Sigmoid colon (tissue), 7 donors: ENCODE results near the gene METTL21C. TPM values are rescaled to one million over a fixed set of nuclear protein-coding genes. Genes with fewer than 3 reads are reported as not detected.

Source experiments
- DNase-seq: peaks from one replicate; pipeline ENCODE4 v3.0.0-alpha.2; 2019
- H3K27ac ChIP-seq, 4 donors: fragments of 200-600 bp; sonication (generic); one replicate each; pipeline ENCODE4 v1.5.1; 2016 to 2019; ENCODE audit warnings: mild to moderate bottlenecking in 1 of 4
- H3K27me3 ChIP-seq, 3 donors: fragments of 200-600 bp; sonication (generic); one replicate each; pipeline ENCODE4 v1.5.1; 2019; ENCODE audit warnings: mild to moderate bottlenecking in 1 of 3
- H3K36me3 ChIP-seq, 4 donors: fragments of 200-600 bp; sonication (generic); one replicate each; pipeline ENCODE4 v1.5.1; 2016 to 2019
- H3K4me1 ChIP-seq, 4 donors: fragments of 200-600 bp; sonication (generic); one replicate each; pipeline ENCODE4 v1.5.1; 2017 to 2019
- H3K4me3 ChIP-seq, 4 donors: fragments of 200-600 bp; sonication (generic); one replicate each; pipeline ENCODE4 v1.5.1; 2017 to 2019; ENCODE audit warnings: mild to moderate bottlenecking in 2 of 4, moderate library complexity in 1 of 4
- H3K9me3 ChIP-seq, 4 donors: fragments of 200-600 bp in 3 of 4; sonication (generic) in 3 of 4; one replicate each; pipeline versions ENCODE4 v1.5.1 to v1.6.1; 2013 to 2019
- CTCF ChIP-seq, 4 experiments: fragments of 450-650 bp in 3 of 4; fragments of 200-600 bp in 1 of 4; IDR thresholded peaks; one replicate each; pipeline ENCODE4 v1.5.1; 2016 to 2019; ENCODE audit warnings: antibody characterized with exemption in 4 of 4, mild to moderate bottlenecking in 3 of 4, moderate library complexity in 2 of 4
- EP300 ChIP-seq, 4 donors: sonication (generic); formaldehyde crosslinking; IDR thresholded peaks; one replicate each; pipeline ENCODE4 v1.6.1; 2017; ENCODE audit warnings: antibody characterized with exemption in 4 of 4
- POLR2A ChIP-seq, 2 donors: fragments of 450-650 bp; IDR thresholded peaks; one replicate each; pipeline ENCODE4 v1.6.1; 2016; ENCODE audit warnings: antibody characterized with exemption in 2 of 2, mild to moderate bottlenecking in 2 of 2, moderate library complexity in 2 of 2
- POLR2AphosphoS5 ChIP-seq, 4 donors: sonication (generic); formaldehyde crosslinking; IDR thresholded peaks; one replicate each; pipeline ENCODE4 v1.6.1; 2017; ENCODE audit warnings: antibody characterized with exemption in 4 of 4
- WGBS, 2 donors: extraction: QIAGEN DNeasy Blood & Tissue Kit; methylation state at CpG; one replicate each; pipeline ENCODE4 v1.1.7; 2013; 5-methylcytosine and 5-hydroxymethylcytosine counted together
- intact Hi-C: fragments of 100-400 bp; cut with DNase I; formaldehyde crosslinking; loops from one replicate; pipeline ENCODE4 v1.15.1; 2023
- polyA plus RNA-seq, 3 donors: library from polyadenylated mRNA; stranded (reverse); fragments of 200-250 nt; gene quantifications; one replicate each; pipeline ENCODE4 v1.2.3, GENCODE V29; 2013
- total RNA-seq, 4 donors: library from RNA; depleted of rRNA; stranded (reverse); fragments of >200 nt; gene quantifications; one replicate each; pipeline ENCODE4 v1.1.0, GENCODE V29; 2016
- donor health status: healthy with polysubstance abuse.
- donor health status: Bipolar disorder and iron deficiency.
- donor health status: healthy.

METTL21C gene
- total and polyA plus RNA-seq, 7 donors, result 0.36 TPM; not detected in 6

- no peak for DNase-seq
- peaks cover 0 to 64% (median 14%) of the 10 kb centered on the region in 4 donors for H3K36me3 ChIP-seq
- no peaks in the 10 kb centered on the region for H3K27me3 ChIP-seq
- H3K4me1 ChIP-seq, result peaks cover 0 to 24% (median 14%) of the 10 kb centered on the region in 4 donors
- intact Hi-C loops, result loop anchor here (5.0 to 10.0 kb wide), 2 partner anchors 44 to 153 kb away; no protein-coding TSS in a partner anchor
- no peak for TF ChIP-seq EP300 (IDR thresholded peaks at IDR 0.05)
- no peak for TF ChIP-seq POLR2A (IDR thresholded peaks at IDR 0.05)
- TF ChIP-seq POLR2AphosphoS5 (IDR thresholded peaks at IDR 0.05), result no peak
- TF ChIP-seq CTCF (IDR thresholded peaks at IDR 0.05), result no peak
- no peaks in the 10 kb centered on the region for H3K9me3 ChIP-seq
- no peak overlapping the region for H3K4me3 ChIP-seq
- peak overlapping the region in 1 of 4 donors; percentile 35 for H3K27ac ChIP-seq
These were observed 43.5 kb downstream of the METTL21C start for GRCh38 chr13:102651392-102651791.

- H3K27me3 ChIP-seq, result no peaks in the 10 kb centered on the region
- no peaks in the 10 kb centered on the region for H3K9me3 ChIP-seq
- H3K4me3 ChIP-seq, result no peak overlapping the region
- 92 to 94% methylated on average over 3 of the region's 3 CpGs for WGBS, 2 donors
- peaks cover 0 to 65% (median 18%) of the 10 kb centered on the region in 4 donors for H3K36me3 ChIP-seq
- intact Hi-C loops, result loop anchor here (5.0 to 10.0 kb wide), 2 partner anchors 43 to 154 kb away; no protein-coding TSS in a partner anchor
- DNase-seq, result no peak
- H3K4me1 ChIP-seq, result peaks cover 0 to 24% (median 14%) of the 10 kb centered on the region in 4 donors
- H3K27ac ChIP-seq, result no peak overlapping the region
- TF ChIP-seq POLR2A (IDR thresholded peaks at IDR 0.05) (no peak), CTCF (IDR thresholded peaks at IDR 0.05) (no peak), EP300 (IDR thresholded peaks at IDR 0.05) (no peak)
These were observed 44.4 kb downstream of the METTL21C start for GRCh38 chr13:102650444-102650843.

- TF ChIP-seq POLR2A (IDR thresholded peaks at IDR 0.05), result no peak
- no peak for TF ChIP-seq CTCF (IDR thresholded peaks at IDR 0.05)
- TF ChIP-seq EP300 (IDR thresholded peaks at IDR 0.05), result no peak
- no peak for TF ChIP-seq POLR2AphosphoS5 (IDR thresholded peaks at IDR 0.05)
- Histone ChIP-seq H3K4me1 (peaks cover 0 to 24% (median 14%) of the 10 kb centered on the region in 4 donors), H3K4me3 (no peak overlapping the region), H3K9me3 (no peaks in the 10 kb centered on the region), H3K36me3 (peaks cover 5 to 77% (median 25%) of the 10 kb centered on the region in 4 donors), H3K27ac (no peak overlapping the region), H3K27me3 (no peaks in the 10 kb centered on the region)
- WGBS, 2 donors, result 83 to 92% methylated on average over 3 of the region's 3 CpGs
- DNase-seq, result no peak
- intact Hi-C loops, result no loop called here
These were observed 46.8 kb downstream of the METTL21C start for GRCh38 chr13:102648046-102648445.

- no peak overlapping the region for H3K27ac ChIP-seq
- 89 to 91% methylated on average over 1 of the region's 1 CpG for WGBS, 2 donors
These were observed 49.1 kb downstream of the METTL21C start for GRCh38 chr13:102645701-102646100.

GRCh38 chr13:102643656-102644055 lies 51.2 kb downstream of the METTL21C start:
- H3K36me3 ChIP-seq, result peaks cover 8 to 94% (median 24%) of the 10 kb centered on the region in 4 donors

More at GRCh38 chr13:102645701-102646100, 49.1 kb downstream of the METTL21C start:
- DNase-seq, result no peak
- H3K27me3 ChIP-seq, result no peaks in the 10 kb centered on the region
- TF ChIP-seq POLR2AphosphoS5 (IDR thresholded peaks at IDR 0.05), result no peak
- H3K4me1 ChIP-seq, result peaks cover 0 to 5% (median under 1%) of the 10 kb centered on the region in 4 donors
- H3K9me3 ChIP-seq, result no peaks in the 10 kb centered on the region
- no peak overlapping the region for H3K4me3 ChIP-seq
- intact Hi-C loops, result no loop called here
- peaks cover 5 to 94% (median 25%) of the 10 kb centered on the region in 4 donors for H3K36me3 ChIP-seq

More at GRCh38 chr13:102643656-102644055, 51.2 kb downstream of the METTL21C start:
- WGBS, 2 donors, result 93 to 96% methylated on average over 1 of the region's 1 CpG
- H3K27ac ChIP-seq, result no peak overlapping the region
- H3K4me1 ChIP-seq, result peaks cover 0 to 5% (median 0%) of the 10 kb centered on the region in 4 donors
- TF ChIP-seq EP300 (IDR thresholded peaks at IDR 0.05) (no peak), POLR2AphosphoS5 (IDR thresholded peaks at IDR 0.05) (no peak), CTCF (IDR thresholded peaks at IDR 0.05) (no peak), POLR2A (IDR thresholded peaks at IDR 0.05) (no peak)
- intact Hi-C loops, result no loop called here
- no peaks in the 10 kb centered on the region for H3K27me3 ChIP-seq
- no peak for DNase-seq
- no peaks in the 10 kb centered on the region for H3K9me3 ChIP-seq
- H3K4me3 ChIP-seq, result no peak overlapping the region
